A673 (cell line): ENCODE measurements around the gene ARFGAP1.

ENCODE experiments used
- EZH2 ChIP-seq: fragments of 200-600 bp; sonication (generic); IDR thresholded peaks from 2 replicates; pipeline ENCODE4 v1.6.1; 2017; ENCODE audit warnings: borderline replicate concordance, low read depth, mild to moderate bottlenecking, mixed read lengths, antibody characterized with exemption, low read length; ENCODE audit not compliant: poor library complexity, severe bottlenecking
- TF ChIP-seq, protein P1 (sequence below): fragments of 300-800, 200-600 bp; sonication (generic); conservative IDR thresholded peaks from 2 replicates; pipeline ENCODE4 v1.5.1; 2017; ENCODE audit warnings: low read depth, mild to moderate bottlenecking, antibody characterized with exemption, low read length, moderate library complexity, mixed read lengths

DNA sequence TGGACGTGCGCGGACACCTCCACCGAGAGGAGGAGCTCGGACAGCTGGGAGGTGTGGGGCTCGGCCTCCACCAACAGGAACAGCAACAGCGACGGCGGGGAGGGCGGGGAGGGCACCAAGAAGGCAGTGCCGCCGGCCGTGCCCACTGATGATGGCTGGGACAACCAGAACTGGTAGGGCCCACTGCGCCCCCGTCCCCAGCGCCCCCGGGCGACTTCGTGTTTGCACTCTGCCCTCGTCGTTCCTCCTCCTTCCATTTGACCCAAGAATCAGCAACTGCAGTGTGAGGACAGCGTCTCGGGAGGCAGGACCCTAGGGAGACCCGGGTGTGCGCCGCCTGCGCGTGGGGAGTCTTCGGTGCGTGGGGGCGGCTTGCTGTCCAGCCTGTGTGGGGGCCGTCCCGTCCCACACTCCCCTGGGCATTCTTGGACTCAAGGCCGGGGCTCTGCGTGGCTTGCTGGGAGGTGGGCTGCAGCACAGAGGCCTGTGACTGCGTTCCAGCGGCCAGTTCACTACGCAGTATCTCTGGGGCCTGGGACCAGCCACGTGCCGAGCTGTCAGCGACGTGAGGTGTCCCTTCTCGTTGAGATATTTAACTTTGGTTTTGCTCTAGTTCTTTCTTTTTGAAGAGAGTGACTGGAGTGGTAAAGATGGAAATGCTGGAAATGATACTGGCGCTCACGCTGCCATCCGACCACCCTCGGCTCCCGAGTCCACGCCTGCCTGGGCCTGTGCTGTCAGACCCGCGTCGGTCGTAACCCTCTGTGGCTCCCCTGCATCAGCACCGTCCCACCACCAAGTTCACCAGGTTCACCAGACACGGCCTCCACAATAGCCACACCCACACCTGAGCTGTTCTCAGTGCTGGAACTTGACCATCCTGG is 15.3 kb downstream of the ARFGAP1 start:
- TF ChIP-seq, protein P1, sequence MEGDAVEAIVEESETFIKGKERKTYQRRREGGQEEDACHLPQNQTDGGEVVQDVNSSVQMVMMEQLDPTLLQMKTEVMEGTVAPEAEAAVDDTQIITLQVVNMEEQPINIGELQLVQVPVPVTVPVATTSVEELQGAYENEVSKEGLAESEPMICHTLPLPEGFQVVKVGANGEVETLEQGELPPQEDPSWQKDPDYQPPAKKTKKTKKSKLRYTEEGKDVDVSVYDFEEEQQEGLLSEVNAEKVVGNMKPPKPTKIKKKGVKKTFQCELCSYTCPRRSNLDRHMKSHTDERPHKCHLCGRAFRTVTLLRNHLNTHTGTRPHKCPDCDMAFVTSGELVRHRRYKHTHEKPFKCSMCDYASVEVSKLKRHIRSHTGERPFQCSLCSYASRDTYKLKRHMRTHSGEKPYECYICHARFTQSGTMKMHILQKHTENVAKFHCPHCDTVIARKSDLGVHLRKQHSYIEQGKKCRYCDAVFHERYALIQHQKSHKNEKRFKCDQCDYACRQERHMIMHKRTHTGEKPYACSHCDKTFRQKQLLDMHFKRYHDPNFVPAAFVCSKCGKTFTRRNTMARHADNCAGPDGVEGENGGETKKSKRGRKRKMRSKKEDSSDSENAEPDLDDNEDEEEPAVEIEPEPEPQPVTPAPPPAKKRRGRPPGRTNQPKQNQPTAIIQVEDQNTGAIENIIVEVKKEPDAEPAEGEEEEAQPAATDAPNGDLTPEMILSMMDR: no peak
- TF ChIP-seq EZH2: no peak
